Glomerular endothelial cell (primary cell): ENCODE results near the gene SELP. TPM values are rescaled to one million over a fixed set of nuclear protein-coding genes. Genes with fewer than 3 reads are reported as not detected.
A peak's percentile ranks its signal among the peaks of the same experiment; 100 is the strongest.

Experiments used
- DNase-seq: peaks from one replicate; pipeline ENCODE4 v3.0.0-alpha.2; 2011; ENCODE audit warnings: low read depth, low spot score; ENCODE audit errors: extremely low read depth
- total RNA-seq: library from RNA; depleted of rRNA; stranded (reverse); fragments of >200 nt; gene quantifications from 2 replicates; pipeline ENCODE4 v1.2.3, GENCODE V29; 2015

The SELP gene
- total RNA-seq, 1 donor from 2014 or later, result 27.7 TPM

- no peak for DNase-seq
Measured at GRCh38 chr1:169623132-169623926, 6.6 kb downstream of the SELP start.

- no peak for DNase-seq
Measured at GRCh38 chr1:169620565-169620964, 9.4 kb downstream of the SELP start.

GRCh38 chr1:169618367-169618766 lies 11.6 kb downstream of the SELP start:
- no peak for DNase-seq

GRCh38 chr1:169615803-169616202 lies 14.1 kb downstream of the SELP start:
- no peak for DNase-seq

GRCh38 chr1:169610858-169611257 lies 19.1 kb downstream of the SELP start:
- no peak for DNase-seq

GRCh38 chr1:169610108-169610507 lies 19.8 kb downstream of the SELP start:
- DNase-seq, result peak; percentile 58

GRCh38 chr1:169608226-169608625 lies 21.7 kb downstream of the SELP start:
- no peak for DNase-seq

- DNase-seq, result no peak
Measured at GRCh38 chr1:169604781-169605560, 25.0 kb downstream of the SELP start.

GRCh38 chr1:169601096-169601881 lies 28.6 kb downstream of the SELP start:
- no peak for DNase-seq

- DNase-seq, result no peak
Measured at GRCh38 chr1:169595764-169596711, 33.9 kb downstream of the SELP start.

GRCh38 chr1:169594391-169594790 lies 35.5 kb downstream of the SELP start:
- no peak for DNase-seq

GRCh38 chr1:169590932-169591331 lies 39.0 kb downstream of the SELP start:
- no peak for DNase-seq

- no peak for DNase-seq
Measured at GRCh38 chr1:169588785-169589485, 41.0 kb downstream of the SELP start.

- DNase-seq, result no peak
Measured at GRCh38 chr1:169588112-169588511, 41.8 kb downstream of the SELP start.

- no peak for DNase-seq
Measured at GRCh38 chr1:169586395-169587255, 43.3 kb downstream of the SELP start, which contains the start of gene F5. TSS of gene F5 (minus strand) at chr1:169586481. CDS start at chr1:169586386, 95 bp downstream.

GRCh38 chr1:169586067-169586394 lies 43.9 kb downstream of the SELP start:
- no peak for DNase-seq

- DNase-seq, result no peak
Measured at GRCh38 chr1:169585181-169585580, 44.7 kb downstream of the SELP start.

- no peak for DNase-seq
Measured at GRCh38 chr1:169584483-169585144, 45.3 kb downstream of the SELP start.
